Keratinocyte (primary cell): ENCODE data around the gene NEK3.
A peak's percentile ranks its signal among the peaks of the same experiment; 100 is the strongest.

Experiments used
- CTCF ChIP-seq, 3 experiments: IDR thresholded peaks in 1 of 3; conservative IDR thresholded peaks in 1 of 3; optimal IDR thresholded peaks in 1 of 3; 2 replicates in 2 of 3; 3 replicates in 1 of 3; pipeline versions ENCODE3 to v1.5.1; 2011; ENCODE audit warnings: low read length in 3 of 3, mild to moderate bottlenecking in 3 of 3, moderate library complexity in 2 of 3, control low read depth in 1 of 3, inconsistent platforms in 1 of 3; ENCODE audit not compliant: insufficient read depth in 2 of 3; ENCODE audit errors: extremely low read depth in 1 of 3
- EZH2 ChIP-seq: IDR thresholded peaks from one replicate; pipeline ENCODE4 v1.6.1; 2012; ENCODE audit warnings: inconsistent platforms, mild to moderate bottlenecking, low read length, moderate library complexity

DNA sequence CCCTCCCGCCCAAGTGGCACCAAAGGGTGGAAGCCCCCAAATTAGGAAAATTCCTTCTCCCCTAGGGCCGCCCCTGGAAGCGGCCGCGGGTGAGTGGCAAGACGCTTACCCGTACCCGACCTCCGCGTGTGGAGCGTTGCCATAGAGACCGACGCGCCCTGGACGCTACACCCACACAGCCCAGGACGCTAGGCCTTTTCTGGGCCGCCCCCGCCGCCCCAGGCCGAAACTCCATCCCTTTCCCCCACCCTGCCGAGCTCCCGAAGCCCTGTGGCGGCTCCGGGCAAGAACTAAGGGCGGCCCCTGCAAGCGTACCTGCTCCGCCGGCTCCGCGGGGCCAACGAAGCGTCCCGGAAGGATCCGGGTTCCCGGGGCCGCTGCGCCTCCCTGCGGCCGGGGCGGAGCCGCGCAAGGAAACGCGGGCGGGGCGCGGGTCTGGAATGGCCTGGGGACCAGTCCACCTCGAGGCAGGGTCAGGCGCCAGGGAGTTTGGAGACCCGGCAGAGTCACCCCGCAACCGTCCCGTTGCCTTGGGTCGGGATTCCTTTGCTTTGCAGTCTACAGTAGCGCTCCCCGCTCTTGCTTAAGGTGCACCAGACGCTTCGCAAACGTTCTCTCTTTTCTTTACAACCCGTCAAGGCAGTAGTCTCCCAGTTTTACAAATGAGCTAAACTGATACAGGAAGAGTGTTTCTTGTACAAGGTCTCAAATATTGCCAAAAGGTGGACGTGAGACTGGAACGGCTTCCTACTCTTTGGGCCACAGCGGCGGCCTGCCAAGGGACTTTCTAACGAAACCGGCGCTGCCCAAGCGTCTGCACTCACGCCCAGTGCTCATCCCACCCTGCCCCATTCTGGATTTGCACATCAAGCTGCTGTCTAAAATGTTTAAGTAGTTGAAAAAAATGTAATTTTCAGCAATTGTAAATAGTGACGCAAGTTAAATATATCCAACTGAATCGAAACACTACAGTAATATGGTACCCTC lies 30.4 kb downstream of the NEK3 start, which contains the start of gene NEK5:
- TF ChIP-seq CTCF (optimal IDR thresholded peaks at IDR 0.05 in 1 of 3, IDR thresholded peaks at IDR 0.05 in 1 of 3, conservative IDR thresholded peaks at IDR 0.05 in 1 of 3; ENCODE audit: extremely low read depth in 1 of 3, insufficient read depth in 2 of 3, low read length in 3 of 3) = peak; percentile 47 to 86 (median 71)
- TF ChIP-seq EZH2 = no peak
